Tibial nerve (tissue), 3 donors: ENCODE data around the gene SLC39A11.

ENCODE experiments used
- POLR2A ChIP-seq, 2 donors: fragments of 450-650 bp; IDR thresholded peaks; one replicate each; pipeline ENCODE4 v1.6.1; 2017; ENCODE audit warnings: antibody characterized with exemption in 2 of 2, mild to moderate bottlenecking in 2 of 2, moderate library complexity in 2 of 2
- TF ChIP-seq, protein P1 (sequence below), 5 experiments: fragments of 200-600 bp in 3 of 5; fragments of 450-650 bp in 2 of 5; sonication (generic) in 3 of 5; IDR thresholded peaks; one replicate each; pipeline ENCODE4 v1.5.1; 2016 to 2019; ENCODE audit warnings: antibody characterized with exemption in 5 of 5, mild to moderate bottlenecking in 3 of 5, moderate library complexity in 2 of 5

DNA sequence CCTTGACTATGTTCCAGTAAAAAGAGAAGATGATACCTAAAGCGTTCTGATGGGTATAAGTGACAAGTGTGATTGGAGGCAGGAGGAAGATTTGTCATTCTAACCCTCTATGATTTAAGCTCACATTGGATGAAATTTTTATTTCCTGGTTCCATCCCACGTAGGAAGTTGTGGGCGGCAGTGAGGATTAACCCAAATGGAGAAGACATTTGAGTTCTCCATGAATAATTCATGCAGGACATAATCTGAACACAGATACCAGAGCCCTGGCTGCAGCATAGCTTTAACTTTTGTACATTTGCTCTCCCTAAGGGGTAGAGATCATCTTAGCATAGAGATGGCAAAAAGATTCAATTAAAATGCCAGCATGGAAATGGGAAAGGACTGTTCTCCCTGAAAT lies 146.3 kb downstream of the SLC39A11 start:
- TF ChIP-seq, protein P1, sequence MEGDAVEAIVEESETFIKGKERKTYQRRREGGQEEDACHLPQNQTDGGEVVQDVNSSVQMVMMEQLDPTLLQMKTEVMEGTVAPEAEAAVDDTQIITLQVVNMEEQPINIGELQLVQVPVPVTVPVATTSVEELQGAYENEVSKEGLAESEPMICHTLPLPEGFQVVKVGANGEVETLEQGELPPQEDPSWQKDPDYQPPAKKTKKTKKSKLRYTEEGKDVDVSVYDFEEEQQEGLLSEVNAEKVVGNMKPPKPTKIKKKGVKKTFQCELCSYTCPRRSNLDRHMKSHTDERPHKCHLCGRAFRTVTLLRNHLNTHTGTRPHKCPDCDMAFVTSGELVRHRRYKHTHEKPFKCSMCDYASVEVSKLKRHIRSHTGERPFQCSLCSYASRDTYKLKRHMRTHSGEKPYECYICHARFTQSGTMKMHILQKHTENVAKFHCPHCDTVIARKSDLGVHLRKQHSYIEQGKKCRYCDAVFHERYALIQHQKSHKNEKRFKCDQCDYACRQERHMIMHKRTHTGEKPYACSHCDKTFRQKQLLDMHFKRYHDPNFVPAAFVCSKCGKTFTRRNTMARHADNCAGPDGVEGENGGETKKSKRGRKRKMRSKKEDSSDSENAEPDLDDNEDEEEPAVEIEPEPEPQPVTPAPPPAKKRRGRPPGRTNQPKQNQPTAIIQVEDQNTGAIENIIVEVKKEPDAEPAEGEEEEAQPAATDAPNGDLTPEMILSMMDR (IDR thresholded peaks at IDR 0.05): no peak
- no peak for TF ChIP-seq POLR2A (IDR thresholded peaks at IDR 0.05)
